PFSK-1 (cell line): ENCODE results near the gene FBXL19.

Experiments used
- FOXP2 ChIP-seq: optimal IDR thresholded peaks from 2 replicates; pipeline ENCODE3; 2011; ENCODE audit warnings: borderline replicate concordance, control low read depth, inconsistent platforms; ENCODE audit not compliant: insufficient read depth; ENCODE audit errors: extremely low read length, extremely low read depth
- POLR2AphosphoS5 ChIP-seq: IDR thresholded peaks from 2 replicates; pipeline ENCODE4 v1.6.1; 2012; ENCODE audit warnings: low read depth, mild to moderate bottlenecking, control low read depth, low read length, moderate library complexity
- SIN3A ChIP-seq: IDR thresholded peaks from 2 replicates; pipeline ENCODE4 v1.6.1; 2012; ENCODE audit warnings: mild to moderate bottlenecking, low read length, moderate library complexity, borderline replicate concordance; ENCODE audit not compliant: insufficient read depth
- TAF1 ChIP-seq: IDR thresholded peaks from 2 replicates; pipeline ENCODE4 v1.6.1; 2012; ENCODE audit warnings: low read length, control low read depth, borderline replicate concordance; ENCODE audit not compliant: insufficient read depth
- TF ChIP-seq, protein P1 (sequence below), 2 experiments: IDR thresholded peaks; 2 replicates each; pipeline versions ENCODE4 v1.6.1 to v1.8.0; 2011 to 2012; ENCODE audit warnings: low read depth in 2 of 2, low read length in 2 of 2, control low read depth in 1 of 2, inconsistent platforms in 1 of 2, mild to moderate bottlenecking in 1 of 2, moderate library complexity in 1 of 2; ENCODE audit not compliant: insufficient read depth in 1 of 2

Gene FBXL19

DNA sequence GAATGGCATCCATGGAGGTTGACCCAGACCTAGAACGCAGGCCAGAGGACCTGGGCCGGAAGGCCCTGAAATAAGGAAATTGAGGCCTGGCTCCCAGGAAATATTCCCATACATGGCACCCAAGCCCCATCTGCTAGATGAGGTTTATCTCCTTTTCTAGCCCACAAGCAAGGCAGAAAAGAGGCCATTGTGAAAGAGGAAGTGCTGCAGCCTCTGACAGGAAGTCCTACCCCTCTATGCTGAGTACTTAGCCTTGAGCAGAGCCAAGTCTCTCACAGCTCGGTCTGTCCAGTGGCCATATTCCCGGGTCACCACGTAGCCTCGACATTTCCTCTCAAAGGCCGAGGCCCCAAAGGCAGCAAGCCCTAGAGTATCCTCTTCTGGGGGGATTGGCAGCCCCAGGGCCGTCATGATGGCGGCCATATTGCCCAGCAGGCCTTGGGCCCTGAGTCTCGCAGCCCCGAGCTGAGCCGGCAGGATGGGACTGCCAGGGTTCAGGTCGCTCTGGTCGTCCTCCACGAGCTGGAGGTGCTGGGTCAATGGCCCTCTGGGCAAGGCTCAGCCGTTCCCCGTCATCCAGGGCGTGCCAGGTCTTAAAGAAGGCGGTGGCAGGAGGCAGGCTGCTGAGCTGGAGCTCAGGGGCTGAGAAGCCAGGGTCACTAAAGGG is 19.1 kb upstream of the FBXL19 start:
- no peak for TF ChIP-seq FOXP2
- TF ChIP-seq SIN3A: no peak
- TF ChIP-seq, protein P1, sequence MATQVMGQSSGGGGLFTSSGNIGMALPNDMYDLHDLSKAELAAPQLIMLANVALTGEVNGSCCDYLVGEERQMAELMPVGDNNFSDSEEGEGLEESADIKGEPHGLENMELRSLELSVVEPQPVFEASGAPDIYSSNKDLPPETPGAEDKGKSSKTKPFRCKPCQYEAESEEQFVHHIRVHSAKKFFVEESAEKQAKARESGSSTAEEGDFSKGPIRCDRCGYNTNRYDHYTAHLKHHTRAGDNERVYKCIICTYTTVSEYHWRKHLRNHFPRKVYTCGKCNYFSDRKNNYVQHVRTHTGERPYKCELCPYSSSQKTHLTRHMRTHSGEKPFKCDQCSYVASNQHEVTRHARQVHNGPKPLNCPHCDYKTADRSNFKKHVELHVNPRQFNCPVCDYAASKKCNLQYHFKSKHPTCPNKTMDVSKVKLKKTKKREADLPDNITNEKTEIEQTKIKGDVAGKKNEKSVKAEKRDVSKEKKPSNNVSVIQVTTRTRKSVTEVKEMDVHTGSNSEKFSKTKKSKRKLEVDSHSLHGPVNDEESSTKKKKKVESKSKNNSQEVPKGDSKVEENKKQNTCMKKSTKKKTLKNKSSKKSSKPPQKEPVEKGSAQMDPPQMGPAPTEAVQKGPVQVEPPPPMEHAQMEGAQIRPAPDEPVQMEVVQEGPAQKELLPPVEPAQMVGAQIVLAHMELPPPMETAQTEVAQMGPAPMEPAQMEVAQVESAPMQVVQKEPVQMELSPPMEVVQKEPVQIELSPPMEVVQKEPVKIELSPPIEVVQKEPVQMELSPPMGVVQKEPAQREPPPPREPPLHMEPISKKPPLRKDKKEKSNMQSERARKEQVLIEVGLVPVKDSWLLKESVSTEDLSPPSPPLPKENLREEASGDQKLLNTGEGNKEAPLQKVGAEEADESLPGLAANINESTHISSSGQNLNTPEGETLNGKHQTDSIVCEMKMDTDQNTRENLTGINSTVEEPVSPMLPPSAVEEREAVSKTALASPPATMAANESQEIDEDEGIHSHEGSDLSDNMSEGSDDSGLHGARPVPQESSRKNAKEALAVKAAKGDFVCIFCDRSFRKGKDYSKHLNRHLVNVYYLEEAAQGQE (IDR thresholded peaks at IDR 0.05; ENCODE audit: insufficient read depth in 1 of 2, low read depth in 2 of 2, low read length in 2 of 2): no peak
- TF ChIP-seq TAF1: no peak
- no peak for TF ChIP-seq POLR2AphosphoS5

DNA sequence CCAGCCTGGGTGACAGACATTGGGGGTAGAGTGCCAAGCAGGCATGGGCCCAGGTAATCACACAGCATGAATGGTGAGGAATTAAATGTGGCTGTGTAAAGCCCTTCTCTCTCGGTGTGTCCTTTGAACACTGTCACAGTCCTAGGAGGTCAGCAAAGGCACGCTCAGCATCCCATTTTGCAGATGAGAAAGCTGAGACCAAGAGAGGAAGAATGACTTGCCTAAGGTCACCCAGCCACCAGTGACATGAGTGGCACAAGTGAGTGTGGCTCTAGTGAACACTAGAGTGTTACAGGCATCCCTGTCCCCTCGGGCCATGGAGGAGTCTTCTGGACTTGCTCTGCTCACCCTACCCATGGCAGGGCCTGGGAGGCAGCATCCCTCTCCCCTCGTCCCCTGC is 16.3 kb upstream of the FBXL19 start:
- TF ChIP-seq FOXP2 (no peak), SIN3A (no peak), TAF1 (no peak), POLR2AphosphoS5 (no peak)
- TF ChIP-seq, protein P1 (IDR thresholded peaks at IDR 0.05; ENCODE audit: insufficient read depth in 1 of 2, low read depth in 2 of 2, low read length in 2 of 2): no peak

DNA sequence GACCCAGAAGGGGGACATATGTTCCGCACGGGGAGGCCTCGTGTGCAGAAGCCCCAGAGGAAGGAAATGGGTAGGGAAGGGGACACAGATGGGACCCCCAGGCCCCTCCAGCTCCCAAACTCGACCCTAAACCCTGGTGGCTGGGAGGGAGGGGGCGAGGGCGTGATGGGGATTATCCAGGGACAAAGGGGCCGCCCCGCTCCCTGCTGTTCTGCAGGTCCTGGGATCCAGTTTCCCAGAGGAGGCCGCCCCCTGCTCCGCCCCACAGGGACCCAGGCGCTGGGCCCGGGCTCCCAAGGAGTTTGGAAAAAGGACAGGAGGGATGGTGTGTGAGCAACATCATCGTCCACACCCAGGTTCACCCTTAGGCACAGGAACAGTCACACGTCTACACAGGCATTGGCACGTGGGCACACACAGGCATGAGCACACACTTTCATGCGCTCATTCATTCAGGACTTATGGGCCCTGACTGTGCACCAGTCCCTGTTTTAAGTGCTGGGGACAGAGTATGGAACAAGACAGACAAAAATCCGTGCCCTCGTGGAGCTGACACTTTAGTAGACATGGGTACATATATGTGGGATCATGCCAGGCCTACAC is 12.8 kb upstream of the FBXL19 start:
- TF ChIP-seq POLR2AphosphoS5: no peak
- TF ChIP-seq FOXP2: no peak

DNA sequence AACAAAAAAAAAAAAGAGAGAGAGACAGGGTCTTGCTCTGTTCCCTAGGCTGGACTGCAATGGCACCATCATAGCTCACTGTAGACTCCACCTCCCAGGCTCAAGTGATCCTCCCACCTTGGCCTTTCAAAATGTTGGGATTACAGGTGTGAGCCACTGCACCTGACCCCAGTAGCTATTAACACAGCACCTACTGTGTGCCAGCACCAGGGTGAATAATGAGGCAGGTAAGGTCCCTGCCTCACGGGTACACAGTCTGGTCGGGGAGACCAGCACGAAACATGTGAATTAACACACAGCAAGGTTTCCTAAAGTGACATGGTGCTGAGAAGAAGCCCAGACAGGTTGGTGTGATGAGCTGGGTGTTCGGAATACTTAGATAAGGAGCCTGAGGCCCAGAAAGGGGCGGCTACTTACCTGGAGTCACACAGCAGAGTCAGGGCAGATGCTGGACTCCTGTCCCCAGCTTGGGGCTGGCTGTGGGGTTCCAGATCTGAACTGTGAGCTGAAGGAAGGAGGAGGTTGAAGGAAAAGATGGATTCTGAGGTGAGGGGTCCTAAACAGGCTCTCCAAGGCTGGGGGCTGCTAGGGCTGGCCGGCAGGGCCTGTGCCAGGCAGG is 10.5 kb upstream of the FBXL19 start:
- TF ChIP-seq POLR2AphosphoS5 (no peak), SIN3A (no peak), FOXP2 (no peak), TAF1 (no peak)
- TF ChIP-seq, protein P1 (IDR thresholded peaks at IDR 0.05; ENCODE audit: insufficient read depth in 1 of 2, low read depth in 2 of 2, low read length in 2 of 2): no peak

DNA sequence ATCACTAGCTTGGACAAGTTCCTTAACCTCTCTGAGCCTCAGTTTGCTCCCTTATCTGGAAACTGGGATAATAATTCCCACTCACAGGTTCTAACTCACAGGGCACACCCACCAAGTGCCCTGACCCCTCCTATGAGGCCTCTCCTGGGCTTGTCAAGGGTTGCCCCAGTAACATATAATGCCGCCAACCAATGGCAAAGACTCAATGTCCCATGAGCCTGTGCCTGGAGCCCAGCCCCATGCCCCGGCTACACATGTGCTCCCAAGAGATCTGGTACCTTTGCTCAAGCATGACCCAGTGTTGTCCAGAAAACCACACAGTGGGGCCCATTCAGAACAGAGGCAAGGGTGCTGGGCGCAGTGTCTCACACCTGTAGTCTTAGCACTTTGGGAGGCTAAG is 8.5 kb upstream of the FBXL19 start:
- TF ChIP-seq POLR2AphosphoS5 (no peak), SIN3A (no peak), TAF1 (no peak), FOXP2 (no peak)
- TF ChIP-seq, protein P1 (IDR thresholded peaks at IDR 0.05; ENCODE audit: insufficient read depth in 1 of 2, low read depth in 2 of 2, low read length in 2 of 2): no peak
